Kidney capillary endothelial cell (primary cell): ENCODE data around the gene ATF6B.

ENCODE experiments used
- DNase-seq: peaks from one replicate; pipeline ENCODE4 v3.0.0-alpha.2; 2018; ENCODE audit warnings: low spot score

ATF6B gene

DNA sequence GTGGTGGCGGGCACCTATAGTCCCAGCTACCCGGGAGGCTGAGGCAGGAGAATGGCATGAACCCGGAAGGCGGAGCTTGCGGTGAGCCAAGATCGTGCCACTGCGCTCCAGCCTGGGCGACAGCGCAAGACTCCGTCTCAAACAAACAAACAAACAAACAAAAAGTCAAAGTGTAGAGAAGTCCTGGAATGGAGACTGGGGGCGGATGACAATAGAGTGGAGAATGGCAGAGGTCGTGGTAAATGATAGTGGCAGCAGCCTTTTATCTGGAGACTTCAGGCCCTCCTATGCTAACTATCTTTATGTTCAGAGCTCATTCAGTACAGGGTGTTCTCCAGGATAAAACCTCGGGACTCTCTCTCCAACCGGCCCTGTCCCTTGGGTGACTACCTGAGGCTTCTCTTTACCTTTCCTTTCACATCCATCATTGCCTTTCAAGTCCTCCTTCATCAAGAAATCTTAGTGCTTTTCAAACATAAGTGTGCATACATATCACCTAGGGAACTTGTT lies 3.4 kb upstream of the ATF6B start:
- no peak for DNase-seq

DNA sequence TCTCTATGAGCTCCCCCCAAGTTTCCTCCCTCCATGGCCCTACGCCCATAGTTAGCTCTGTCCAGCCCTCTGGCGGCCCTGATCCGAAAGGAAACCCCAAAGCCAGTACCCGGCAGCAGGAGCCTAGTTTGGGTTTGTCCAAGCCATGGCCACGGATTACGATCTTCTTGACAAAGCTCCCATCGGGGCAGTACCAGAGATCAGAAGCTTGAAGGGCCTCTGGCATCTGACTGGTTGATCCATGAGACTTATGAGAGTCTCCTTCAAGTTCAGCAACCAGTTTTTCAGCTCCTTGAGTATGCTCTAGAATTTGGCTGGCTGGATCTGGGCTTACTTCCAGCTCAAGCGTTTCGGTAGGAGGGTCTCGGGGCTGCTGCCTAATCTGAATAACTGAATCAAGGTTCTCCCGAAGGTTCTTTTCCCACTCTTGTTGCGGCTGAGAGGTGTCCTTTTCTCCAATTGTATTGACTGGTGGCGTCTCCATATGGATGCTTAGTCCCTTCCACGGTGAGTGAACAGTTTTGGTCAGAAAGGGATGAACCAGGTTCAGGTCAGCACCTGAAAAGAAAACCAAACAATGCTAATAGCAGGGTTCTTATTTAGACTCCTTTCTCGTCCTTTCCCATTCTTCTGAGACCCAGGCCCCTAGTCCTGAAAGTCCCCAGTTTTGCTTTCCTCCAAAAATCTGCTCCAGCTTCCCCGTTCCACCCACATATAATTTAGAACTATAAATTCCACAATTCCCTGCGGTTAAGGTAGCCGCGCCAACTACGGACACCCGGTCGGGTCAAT lies 1.4 kb upstream of the ATF6B start:
- no peak for DNase-seq

- DNase-seq = no peak
Observed at GRCh38 chr6:32128751-32129296, 778 bp upstream of the ATF6B start.

DNA sequence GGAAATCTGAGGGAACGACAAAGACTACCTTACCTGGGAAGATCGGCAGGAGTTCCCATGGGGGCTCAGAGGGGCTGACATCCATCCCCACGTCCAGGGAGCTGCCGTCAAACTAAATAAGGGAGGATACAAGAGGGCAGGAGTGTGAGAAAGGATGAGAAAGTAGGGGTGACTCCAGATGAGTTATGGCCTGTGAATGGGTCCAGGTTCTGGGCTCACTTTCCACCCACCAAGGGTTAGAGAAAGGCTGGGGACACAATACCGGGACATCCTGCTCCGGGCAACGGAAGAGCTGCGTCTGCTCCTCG lies 683 bp downstream of the ATF6B start:
- no peak for DNase-seq

DNA sequence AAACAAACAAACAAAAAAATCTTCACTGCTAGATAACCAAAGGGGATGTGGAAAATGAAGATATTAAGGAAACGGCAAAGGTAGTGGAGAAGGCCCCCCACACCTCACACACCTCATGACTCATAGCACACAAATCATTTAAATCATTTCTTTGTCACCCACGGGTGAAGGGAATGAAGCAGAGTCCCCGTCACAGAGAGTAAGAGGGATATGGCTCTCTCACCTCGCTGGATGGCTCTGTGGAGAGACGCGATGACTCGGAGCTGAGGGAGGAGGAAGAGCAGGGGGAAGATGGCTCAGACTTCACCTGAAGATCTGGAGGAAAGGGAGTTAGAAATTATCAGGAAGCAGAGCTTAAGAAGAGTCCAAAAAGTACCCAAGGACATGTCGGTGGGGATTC lies 1.2 kb downstream of the ATF6B start:
- DNase-seq = no peak

- no peak for DNase-seq
Observed at GRCh38 chr6:32123681-32124080, 4.4 kb downstream of the ATF6B start.

DNA sequence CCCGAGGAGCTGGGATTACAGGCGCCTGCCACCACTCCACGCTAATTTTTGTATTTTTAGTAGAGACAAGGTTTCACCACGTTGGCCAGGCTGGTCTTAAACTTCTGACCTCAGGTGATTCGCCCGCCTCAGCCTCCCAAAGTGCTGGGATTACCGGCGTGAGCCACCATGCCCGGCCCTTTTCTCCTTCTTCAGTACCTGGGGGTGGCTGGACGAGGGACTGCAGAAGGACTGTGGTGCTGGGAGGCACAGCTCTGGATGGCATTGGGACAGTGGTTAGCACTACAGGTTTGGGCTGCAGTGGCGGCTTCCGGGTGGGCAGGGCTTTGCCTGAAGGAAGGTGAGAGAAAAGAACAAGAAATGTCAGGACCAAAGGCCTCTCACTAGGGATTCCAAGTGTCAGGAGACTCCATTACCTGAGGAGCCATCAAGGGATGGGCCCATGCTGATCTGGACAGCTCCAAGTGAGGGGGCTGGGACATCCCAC lies 7.4 kb downstream of the ATF6B start:
- no peak for DNase-seq

- peak; percentile 83 for DNase-seq
Observed at GRCh38 chr6:32118782-32119628, 9.0 kb downstream of the ATF6B start.

- no peak for DNase-seq
Observed at GRCh38 chr6:32117461-32117860, 10.6 kb downstream of the ATF6B start.

DNA sequence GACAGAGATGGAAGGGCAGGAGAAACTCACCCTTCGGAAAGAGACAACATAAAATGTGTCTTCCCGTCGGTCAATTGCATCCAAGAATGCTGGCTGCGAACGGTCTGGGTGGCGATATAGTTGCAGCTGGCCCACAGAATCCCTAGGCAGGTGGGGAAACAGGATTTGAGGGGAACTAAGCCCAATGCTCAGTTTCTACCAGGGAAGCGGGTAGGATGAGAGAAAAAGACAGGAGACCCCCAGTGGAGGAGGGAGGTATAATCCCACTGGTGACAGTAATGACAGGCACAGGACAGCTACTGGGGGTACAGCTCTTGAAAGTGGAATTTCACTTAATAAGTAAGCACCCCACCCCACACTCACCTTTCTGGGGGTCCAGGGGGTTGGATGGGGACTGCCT lies 11.4 kb downstream of the ATF6B start:
- no peak for DNase-seq

DNA sequence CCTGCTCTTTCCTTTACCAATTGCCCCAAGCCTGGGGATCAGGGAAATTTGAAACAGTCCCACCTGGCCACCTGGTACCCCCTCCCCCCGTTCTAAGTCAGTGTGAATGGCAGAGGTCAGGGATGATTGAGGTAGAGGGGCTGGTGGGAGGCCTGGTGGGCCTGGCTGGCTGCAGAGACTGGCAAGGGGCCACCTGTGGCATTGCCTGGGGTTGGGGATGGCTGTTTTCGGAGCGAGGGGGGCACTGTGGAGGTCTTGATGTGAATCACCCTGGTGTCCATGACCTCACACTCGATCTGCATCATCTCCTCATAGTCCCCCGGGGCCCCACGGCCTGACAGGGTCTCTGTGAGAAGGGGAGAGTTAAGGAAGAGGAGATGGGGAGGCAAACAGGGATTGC lies 12.4 kb downstream of the ATF6B start:
- DNase-seq = no peak

GRCh38 chr6:32114796-32115195 lies 13.2 kb downstream of the ATF6B start:
- DNase-seq = no peak

- DNase-seq = no peak
Observed at GRCh38 chr6:32113386-32114352, 14.4 kb downstream of the ATF6B start.

DNA sequence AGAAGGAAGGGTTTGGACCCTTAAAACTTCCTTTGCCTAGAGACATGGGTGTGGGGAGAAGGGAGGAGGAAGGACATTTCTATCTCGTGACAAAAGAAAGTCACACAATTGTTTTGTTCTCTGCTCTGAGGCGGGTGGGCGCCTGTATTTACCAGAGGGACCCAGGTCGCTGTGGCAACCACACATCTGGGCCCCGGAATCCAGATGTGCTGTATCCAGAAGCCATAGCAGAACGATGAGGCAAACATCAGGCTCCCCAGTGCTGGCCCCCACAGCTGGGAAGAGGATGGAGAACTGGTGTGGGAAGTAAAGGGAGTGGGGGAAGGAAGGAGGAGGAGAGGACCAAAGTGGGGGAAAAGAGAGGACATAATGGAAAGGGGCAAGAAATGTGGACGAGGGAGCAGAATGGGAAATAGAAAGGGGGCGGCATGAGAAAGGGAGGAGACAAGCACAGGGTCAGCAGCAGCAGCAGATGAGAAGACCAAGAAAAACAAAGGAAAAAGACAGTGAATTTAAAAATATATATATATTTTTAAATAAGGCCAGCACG lies 15.5 kb downstream of the ATF6B start:
- no peak for DNase-seq

- no peak for DNase-seq
Observed at GRCh38 chr6:32111424-32112066, 16.5 kb downstream of the ATF6B start.

DNA sequence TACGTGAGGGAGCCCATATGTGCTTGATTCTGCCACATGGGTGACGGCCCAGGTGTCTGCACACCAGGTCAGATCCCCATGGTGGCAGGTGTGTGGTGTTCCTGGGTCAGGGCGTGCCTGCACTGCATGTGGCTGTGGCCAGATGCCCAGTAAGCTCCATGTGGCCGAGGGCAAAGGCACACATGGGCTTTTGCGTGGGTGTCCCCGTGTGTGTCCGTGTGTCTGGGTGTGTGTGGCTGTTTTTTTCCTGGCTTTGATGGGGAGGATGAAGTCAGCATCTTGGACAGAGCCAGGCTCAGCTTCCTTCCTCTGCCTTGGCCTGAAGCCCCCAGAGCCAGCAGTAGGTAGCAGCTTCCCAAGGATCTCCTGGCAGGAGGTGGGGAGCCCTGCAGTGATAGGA lies 17.4 kb downstream of the ATF6B start:
- DNase-seq = no peak

DNA sequence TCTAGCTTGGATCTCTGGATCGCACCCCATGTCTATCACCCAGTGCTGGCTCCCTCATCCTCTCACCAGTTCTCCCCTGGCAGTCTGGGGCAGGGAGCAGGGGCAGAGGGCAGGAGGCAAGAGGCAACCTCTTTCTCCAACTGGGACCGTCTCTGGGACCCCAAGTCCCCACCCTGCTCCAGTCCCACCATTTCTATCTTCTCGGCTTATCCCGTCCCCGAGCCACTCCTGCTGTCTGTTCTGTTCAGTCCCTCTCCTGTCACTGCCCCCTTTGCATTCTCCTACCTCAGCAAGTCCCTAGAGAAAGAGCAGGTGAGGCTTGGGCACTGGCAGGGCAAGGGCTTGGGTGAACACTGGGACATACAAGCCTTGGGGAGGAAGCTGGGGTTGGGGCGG lies 18.3 kb downstream of the ATF6B start:
- DNase-seq = no peak

GRCh38 chr6:32109114-32109764 lies 18.8 kb downstream of the ATF6B start, which contains the start of gene TNXB:
TSS of gene TNXB (minus strand) at chr6:32109338. CDS start at chr6:32098198, 11,140 bp downstream.
- DNase-seq = no peak

- no peak for DNase-seq
Observed at GRCh38 chr6:32108727-32109113, 19.3 kb downstream of the ATF6B start.

- no peak for DNase-seq
Observed at GRCh38 chr6:32108094-32108627, 19.9 kb downstream of the ATF6B start.
